GM21528 (cell line): ENCODE measurements around the gene TTLL9.
A peak's percentile ranks its signal among the peaks of the same experiment; 100 is the strongest.

ENCODE experiments used
- ATAC-seq: cut with Tn5 transposase; IDR thresholded peaks from one replicate; pipeline ENCODE4 v1.9.1; 2021; ENCODE audit warnings: mild to moderate bottlenecking, moderate library complexity; ENCODE audit not compliant: unreplicated experiment, low FRiP score

TTLL9 gene

DNA sequence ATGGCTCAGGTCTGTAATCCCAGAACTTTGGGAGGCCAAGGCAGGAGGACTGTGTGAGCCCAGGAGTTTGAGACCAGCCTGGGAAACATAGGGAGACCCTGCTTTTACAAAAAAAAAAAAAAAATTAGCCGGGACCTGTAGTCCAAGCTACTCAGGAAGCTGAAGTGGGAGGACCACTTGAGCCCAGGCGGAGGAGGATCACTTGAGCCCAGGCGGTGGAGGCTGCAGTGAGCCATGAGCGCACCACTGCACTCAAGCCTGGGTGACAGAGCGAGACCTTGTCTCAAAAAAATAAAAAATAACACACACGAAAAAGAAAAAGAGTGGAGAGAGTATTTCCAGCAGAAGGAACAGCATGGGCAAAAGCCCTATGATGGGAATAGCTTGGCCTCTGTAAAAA lies 2.0 kb downstream of the TTLL9 start:
- ATAC-seq, result no peak

GRCh38 chr20:31875671-31876070 lies 5.2 kb downstream of the TTLL9 start:
- ATAC-seq, result no peak

GRCh38 chr20:31877684-31878083 lies 7.2 kb downstream of the TTLL9 start:
- no peak for ATAC-seq

DNA sequence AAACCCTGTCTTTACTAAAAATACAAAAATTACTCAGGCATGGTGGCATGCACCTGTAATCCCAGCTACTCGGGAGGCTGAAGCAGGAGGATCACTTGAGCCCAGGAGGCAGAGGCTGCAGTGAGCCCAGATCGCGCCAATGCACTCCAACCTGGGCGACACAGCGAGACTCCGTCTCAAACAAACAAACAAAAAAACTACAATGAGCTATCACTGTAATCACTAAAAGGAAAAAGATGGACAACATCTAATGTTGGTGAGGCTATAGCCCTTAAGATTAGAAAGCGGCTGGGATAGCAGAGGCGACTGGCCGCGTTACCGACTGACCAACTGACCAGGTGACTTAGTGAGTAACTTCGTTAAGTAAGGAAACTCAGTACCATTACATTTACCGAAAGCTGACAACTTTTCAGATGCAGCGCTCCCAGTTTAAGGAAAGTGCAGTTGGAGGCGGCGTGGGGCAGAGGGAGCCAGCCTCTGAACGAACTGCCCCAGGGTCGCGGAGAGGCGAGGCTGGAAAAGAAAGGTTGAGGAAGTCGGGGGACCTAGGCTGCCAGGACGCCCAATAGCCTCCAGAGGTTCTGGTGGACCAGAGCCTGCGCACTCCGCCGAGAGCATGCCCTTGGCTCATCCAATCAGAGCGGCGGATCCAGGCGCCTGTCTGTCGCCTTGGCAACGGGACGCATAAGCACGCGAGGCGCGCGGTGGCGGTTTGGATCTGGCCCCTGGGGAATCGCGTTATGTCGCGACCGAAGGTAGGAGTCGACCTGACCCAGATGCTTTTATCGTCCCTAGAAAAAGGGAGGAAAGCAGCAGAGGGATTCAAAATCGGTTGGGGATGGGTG lies 8.9 kb downstream of the TTLL9 start:
- peak; percentile 78 for ATAC-seq

DNA sequence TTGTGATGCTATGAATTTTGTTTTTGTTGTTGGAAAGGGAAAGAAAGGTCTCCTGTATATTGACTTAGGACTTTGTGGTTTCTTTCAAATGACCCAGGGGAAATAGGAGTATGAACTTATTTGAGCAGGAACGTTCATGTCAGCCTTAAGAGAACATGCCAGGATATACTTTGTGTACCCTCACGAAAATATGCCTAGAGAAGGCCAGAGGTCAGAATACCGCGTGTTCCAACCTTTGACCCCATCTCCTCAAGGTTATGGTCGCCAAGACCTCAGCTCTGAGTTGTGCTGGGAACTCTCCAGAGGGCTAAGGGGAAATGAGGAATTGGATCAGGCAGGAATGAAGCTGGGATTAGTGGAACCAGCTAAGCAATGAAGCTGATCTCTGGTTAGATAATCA lies 11.5 kb downstream of the TTLL9 start:
- no peak for ATAC-seq

DNA sequence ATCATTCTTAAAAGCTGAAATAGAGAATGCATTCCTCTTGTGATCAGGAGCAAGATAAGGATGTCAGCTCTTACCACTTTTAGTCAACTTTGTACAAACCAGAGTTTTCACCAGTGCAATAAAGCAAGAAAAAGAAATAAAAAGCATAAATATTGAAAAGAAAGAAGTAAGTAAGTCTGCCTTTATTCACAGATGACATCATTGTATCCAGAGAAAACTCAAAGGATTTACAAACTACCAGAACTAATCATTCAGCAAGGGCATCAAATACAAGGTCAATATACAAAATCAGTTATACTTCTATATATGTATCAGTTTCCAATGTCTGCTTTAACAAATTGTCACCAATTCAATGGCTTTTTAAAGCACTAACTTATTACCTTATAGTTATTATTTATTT lies 13.4 kb downstream of the TTLL9 start:
- ATAC-seq, result no peak

GRCh38 chr20:31890646-31891045 lies 20.2 kb downstream of the TTLL9 start:
- no peak for ATAC-seq

- peak; percentile 94 for ATAC-seq
These were observed 24.7 kb downstream of the TTLL9 start for GRCh38 chr20:31894980-31895675.

DNA sequence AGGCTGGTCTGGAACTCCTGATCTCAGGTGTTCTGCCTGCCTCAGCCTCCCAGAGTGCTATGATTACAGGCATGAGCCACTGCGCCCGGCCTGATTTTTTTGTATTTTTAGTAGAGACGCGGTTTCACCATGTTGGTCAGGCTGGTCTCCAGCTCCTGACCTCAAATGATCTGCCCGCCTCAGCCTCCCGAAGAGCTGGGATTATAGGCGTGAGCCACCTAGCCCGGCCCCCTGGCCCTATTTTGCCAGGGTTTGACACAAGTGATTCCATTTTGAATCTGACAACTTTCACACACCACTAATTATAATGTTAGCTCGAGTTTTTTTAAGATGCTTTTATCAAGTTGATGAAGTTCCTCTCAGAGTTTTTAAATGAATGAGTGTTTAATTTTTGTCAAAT lies 25.6 kb downstream of the TTLL9 start:
- ATAC-seq, result no peak

DNA sequence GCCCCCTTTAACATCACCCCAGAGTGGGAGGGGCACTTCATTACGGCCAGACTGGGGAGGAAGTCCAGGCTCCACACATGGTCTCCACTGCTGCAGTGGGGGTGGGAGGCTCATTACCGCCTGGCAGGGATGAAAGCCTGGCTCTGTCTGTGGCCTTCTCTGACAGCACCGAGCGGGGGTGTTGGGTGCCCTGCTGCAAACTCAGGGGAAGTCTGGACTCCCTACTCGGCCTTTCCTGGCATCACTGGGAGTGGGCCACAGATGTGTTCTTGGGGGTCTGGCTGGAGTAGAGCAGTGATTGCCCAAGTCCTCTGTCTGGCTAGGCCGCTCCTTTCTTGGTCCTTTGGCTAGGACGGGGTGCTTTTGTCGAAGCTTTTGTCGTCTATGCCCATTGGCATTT lies 27.1 kb downstream of the TTLL9 start:
- ATAC-seq, result no peak

- ATAC-seq, result no peak
These were observed 31.2 kb downstream of the TTLL9 start for GRCh38 chr20:31901615-31902014.

- ATAC-seq, result no peak
These were observed 33.4 kb downstream of the TTLL9 start for GRCh38 chr20:31903627-31904386.

- no peak for ATAC-seq
These were observed 35.6 kb downstream of the TTLL9 start for GRCh38 chr20:31906001-31906400.

- no peak for ATAC-seq
These were observed 36.6 kb downstream of the TTLL9 start for GRCh38 chr20:31907046-31907445.

DNA sequence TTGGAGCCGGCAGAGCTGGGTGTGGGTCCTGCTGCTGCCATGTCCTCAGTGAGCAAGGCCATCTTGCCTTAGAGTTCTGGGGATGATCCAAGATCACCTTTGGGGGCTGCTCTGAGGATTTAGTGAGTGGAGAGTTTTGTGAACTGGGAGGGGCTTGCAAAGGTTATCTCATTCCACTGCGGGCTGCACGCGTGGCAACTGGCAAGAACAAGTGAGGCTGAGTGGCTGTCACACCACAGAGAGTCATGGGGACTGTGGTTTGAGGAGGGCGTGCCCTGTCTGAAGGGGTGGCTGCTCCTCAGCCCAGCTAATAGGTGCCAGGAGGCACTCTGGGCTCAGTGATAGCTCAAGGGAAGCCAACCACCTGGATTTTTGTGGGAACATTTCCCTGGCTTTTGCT lies 37.6 kb downstream of the TTLL9 start:
- ATAC-seq, result no peak

DNA sequence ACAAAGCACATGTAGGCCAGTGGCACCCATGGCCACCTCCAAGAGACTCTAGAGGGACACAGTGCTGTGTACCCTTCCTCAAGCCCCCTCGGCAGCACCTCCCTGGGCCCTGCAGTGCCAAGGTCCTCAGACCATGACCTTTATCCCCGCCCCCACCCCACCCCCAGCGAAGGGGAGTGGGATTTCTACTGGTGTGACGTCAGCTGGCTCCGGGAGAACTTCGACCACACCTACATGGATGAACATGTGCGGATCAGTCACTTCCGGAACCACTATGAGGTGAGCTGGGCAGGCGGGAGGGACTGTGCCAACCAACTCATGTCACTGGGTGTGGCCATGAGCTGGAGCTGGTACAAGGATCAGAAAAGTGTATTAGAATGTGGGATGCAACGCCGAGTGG lies 38.0 kb downstream of the TTLL9 start:
- ATAC-seq, result no peak

DNA sequence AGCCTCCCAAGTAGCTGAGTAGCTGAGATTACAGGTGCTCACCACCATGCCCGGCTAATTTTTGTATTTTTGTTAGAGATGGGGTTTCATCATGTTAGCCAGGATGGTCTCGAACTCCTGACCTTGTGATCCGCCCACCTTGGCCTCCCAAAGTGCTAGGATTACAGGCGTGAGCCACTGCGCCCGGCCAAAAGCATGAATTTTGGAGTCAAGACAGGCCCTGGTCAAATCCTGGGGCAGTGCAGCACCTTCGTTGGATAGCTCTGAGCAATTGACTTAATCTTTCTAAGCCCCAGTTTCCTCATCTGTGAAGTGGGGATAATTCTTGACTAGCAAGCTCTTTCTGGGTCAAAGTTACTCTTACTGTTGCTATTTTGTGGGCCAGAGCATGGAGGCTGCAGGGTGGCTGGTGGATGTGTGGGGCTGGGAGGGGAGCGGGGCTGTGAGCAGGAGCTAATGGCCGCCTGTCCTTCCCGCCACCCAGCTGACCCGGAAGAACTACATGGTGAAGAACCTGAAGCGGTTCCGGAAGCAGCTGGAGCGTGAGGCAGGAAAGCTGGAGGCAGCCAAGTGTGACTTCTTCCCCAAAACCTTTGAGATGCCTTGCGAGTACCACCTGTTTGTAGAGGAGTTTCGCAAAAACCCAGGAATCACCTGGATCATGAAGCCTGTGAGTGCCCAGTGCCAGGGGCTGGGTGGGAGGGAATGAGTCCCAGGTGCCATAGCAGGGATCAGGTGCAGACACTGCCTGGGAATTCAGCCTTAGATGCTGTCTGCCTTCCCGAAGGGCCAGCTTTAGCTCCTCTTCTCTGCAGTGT lies 39.0 kb downstream of the TTLL9 start:
- no peak for ATAC-seq

DNA sequence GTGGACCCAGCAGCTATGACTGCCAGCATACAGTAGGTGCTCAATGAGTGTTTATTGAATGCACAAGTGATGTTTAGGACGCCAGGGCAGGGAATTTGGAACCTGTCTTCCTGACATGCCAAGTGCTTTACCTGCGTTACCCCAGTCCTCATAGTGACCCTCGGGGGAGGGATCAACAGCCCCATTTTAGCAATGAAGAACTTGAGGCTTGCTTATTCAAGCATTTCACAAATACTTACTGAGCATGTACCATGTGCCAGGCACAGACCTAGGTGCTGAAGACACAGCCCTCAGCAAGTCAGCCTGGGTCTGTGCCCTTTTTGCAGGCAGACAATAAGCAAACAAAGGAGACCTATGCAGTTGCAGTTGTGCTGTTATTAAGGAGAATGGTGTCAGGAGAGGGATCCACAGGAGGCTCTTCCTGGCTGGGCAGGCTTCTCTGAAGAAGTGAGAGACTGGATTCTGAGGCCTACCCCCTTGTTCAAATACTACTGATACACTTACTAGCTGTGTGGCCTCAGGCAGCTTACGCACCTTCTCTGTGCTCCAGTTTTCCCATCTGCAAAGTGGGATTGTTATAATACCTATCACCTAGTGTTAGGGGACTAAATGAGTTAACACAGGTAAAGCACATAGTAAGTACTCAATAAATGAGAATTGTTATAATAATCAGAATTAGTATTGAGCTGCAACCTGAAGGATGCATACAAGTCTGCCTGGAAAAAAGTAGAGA lies 39.8 kb downstream of the TTLL9 start:
- no peak for ATAC-seq

DNA sequence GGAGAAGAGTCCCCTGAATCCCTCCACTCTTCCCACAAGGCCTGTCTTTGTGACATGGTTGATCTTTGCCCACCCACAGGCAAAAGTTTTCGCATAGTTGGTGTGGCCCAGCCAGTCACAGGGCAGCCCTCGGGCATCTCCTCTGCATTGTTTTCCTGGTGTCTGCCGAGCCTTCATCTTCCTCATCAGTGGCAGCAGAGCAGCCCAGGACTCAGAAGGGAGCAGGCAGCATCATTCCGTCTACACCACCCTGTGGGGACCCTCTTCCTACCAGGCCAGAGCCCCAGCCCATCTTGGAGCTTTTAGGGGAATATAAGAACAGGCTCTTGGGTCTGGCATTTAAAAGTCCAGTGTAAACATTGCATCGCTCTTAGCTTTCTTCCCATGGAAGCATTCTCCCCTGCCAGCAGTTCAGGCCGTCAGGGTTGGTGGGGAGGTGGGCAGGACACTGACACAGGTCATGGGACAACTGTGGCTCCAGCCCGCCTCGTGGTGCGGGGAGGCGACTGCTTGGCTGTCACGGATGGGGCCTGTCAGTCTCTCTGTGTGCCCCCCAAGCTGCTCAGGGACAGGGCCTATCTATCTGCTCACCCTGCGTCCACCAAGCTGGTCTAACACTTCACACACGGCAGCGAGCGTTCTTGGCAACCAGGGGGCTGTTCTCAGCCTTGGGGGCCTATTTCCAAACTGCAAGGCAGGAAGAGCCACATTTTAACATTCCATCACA lies 43.2 kb downstream of the TTLL9 start:
- ATAC-seq, result no peak
